ENCODE measurements around the gene SLC35B1.

GRCh38 chr17:49695698-49696232 is 12.0 kb downstream of the SLC35B1 start:
- TF ChIP-seq, protein P1, sequence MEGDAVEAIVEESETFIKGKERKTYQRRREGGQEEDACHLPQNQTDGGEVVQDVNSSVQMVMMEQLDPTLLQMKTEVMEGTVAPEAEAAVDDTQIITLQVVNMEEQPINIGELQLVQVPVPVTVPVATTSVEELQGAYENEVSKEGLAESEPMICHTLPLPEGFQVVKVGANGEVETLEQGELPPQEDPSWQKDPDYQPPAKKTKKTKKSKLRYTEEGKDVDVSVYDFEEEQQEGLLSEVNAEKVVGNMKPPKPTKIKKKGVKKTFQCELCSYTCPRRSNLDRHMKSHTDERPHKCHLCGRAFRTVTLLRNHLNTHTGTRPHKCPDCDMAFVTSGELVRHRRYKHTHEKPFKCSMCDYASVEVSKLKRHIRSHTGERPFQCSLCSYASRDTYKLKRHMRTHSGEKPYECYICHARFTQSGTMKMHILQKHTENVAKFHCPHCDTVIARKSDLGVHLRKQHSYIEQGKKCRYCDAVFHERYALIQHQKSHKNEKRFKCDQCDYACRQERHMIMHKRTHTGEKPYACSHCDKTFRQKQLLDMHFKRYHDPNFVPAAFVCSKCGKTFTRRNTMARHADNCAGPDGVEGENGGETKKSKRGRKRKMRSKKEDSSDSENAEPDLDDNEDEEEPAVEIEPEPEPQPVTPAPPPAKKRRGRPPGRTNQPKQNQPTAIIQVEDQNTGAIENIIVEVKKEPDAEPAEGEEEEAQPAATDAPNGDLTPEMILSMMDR (IDR thresholded peaks at IDR 0.05; ENCODE audit: low read depth, low read length, poor library complexity, severe bottlenecking) = no peak
- no peak for TF ChIP-seq EZH2phosphoT487 (IDR thresholded peaks at IDR 0.05; ENCODE audit: borderline replicate concordance, low read length)
